ENCODE data around the gene ETS1.

Gene ETS1

DNA sequence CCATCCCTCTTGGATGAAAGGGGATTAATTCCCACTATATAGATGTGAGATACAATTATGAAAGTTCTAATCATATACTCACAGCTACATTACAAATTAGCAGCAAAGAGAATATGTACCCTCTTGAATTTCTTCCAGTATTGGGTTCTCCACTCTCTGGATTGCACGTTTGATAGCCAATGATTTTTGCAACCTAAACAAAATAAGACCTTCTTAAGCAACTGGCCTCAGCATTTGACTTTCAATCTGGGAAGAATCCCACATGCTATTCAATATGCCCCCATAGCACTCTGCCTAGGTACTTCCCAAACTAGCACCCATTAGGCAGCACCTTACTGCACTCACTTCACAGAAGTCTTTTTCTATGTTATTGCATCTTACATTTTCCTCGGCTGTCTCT lies 55.8 kb downstream of the ETS1 start:
- H3K27me3 ChIP-seq (replicated peaks; ENCODE audit: control insufficient read depth, insufficient read depth, low read length), result no peaks in the 10 kb centered on the region

DNA sequence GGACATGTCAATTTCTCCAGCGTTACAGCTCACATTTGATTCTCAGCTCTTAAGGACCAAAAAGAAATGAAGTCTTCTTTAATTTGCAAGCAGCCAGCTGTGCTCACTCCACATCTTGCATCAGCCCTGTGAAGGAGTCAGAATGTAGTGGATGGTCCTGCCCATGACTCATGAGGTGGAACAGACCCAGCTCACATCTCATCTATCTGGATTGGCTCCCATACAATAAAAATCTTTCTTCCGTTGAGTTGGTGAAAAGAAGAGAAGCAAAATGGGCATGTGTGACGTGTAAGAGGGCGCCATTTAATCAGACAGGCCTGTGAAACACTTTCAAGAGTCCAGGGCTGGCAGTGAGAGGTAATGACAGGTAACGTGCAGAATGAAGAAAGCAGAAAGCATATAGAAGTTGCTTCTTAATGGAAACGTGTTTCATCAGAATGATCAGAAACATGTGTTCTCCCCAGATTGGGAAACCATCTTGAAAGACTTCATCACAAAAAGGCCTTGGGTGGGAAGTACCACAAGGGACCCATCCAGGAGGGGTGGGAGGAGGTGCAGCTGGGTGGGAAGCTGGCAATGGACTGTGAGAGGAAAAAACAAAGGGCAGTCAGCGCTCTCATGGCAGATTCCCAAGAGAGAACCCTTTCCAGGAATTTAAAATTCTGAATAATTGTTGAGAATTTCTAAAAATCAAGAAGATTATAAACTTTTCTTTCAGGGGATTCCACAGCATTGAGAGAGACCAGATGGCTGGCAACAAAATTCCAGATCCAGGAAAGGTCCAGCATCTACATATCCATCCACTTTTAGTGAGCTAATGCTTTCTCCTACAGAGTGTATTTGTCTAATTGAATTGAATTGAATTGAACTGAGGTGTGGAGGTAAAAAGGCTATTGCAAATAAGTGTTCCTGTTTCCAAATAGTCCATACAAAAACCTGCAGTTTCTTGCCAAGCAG lies 57.0 kb downstream of the ETS1 start:
- Histone ChIP-seq H3K4me3 (ENCODE audit: low read length) (peak overlapping the region; percentile 12), H3K9me3 (ENCODE audit: control insufficient read depth, low read length) (no peaks in the 10 kb centered on the region), H3K36me3 (ENCODE audit: control insufficient read depth, insufficient read depth, low read length, severe bottlenecking) (no peaks in the 10 kb centered on the region), H3K27me3 (replicated peaks; ENCODE audit: control insufficient read depth, insufficient read depth, low read length) (no peaks in the 10 kb centered on the region), H3K9ac (ENCODE audit: low read length) (peak overlapping the region; percentile 2), H3K4me1 (ENCODE audit: control insufficient read depth, insufficient read depth, low read length) (peaks cover 22% of the 10 kb centered on the region)
- DNase-seq (ENCODE audit: low read depth), result peak; percentile 92

More for the DNA sequence above, 55.8 kb downstream of the ETS1 start:
- Histone ChIP-seq H3K4me1 (ENCODE audit: control insufficient read depth, insufficient read depth, low read length) (peaks cover 23% of the 10 kb centered on the region), H3K4me3 (ENCODE audit: low read length) (no peak overlapping the region), H3K36me3 (ENCODE audit: control insufficient read depth, insufficient read depth, low read length, severe bottlenecking) (no peaks in the 10 kb centered on the region), H3K9ac (ENCODE audit: low read length) (no peak overlapping the region), H3K9me3 (ENCODE audit: control insufficient read depth, low read length) (no peaks in the 10 kb centered on the region)
- no peak for DNase-seq (ENCODE audit: low read depth)

DNA sequence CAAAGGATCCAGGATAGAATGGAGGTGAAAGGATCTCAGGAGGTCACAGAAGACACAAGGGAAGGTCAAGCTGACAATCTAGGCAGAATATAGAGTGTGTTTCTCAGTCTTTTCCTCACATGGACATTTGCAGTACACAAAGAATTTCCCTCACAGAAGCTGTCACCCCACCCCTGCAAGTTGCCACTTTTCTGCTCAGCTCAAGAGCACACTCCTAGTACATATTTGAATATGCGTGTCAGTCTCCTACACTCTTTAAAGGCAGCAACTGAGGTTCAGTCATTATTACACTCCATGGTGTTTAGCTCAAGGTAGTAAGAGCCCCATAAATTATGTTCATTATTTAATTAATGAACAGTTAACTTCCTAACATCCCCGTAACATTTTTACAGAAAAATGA lies 59.1 kb downstream of the ETS1 start:
- H3K4me1 ChIP-seq (ENCODE audit: control insufficient read depth, insufficient read depth, low read length), result peaks cover 43% of the 10 kb centered on the region
- H3K36me3 ChIP-seq (ENCODE audit: control insufficient read depth, insufficient read depth, low read length, severe bottlenecking), result no peaks in the 10 kb centered on the region
- H3K27me3 ChIP-seq (replicated peaks; ENCODE audit: control insufficient read depth, insufficient read depth, low read length), result no peaks in the 10 kb centered on the region
- H3K9me3 ChIP-seq (ENCODE audit: control insufficient read depth, low read length), result no peaks in the 10 kb centered on the region
- no peak for DNase-seq (ENCODE audit: low read depth)
- H3K9ac ChIP-seq (ENCODE audit: low read length), result no peak overlapping the region
- H3K4me3 ChIP-seq (ENCODE audit: low read length), result no peak overlapping the region

DNA sequence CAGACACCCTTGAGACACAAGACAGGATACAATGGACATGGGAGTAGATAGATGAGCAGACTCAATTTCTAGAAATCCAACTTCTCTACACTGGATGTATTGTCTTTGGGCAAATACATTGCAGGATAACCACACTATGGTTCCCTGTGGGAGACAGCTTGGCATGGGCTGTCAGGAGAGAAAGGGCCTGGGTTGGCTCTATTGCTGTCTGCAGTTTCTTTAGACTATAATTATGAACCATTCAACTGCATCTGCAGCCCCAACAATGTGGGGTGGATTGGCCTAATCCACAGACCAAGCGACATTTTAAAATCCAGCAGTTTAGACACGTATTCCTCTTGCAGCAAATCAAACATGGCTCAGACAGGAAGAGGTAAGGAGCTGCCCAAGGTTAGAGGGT lies 60.3 kb downstream of the ETS1 start:
- Histone ChIP-seq H3K36me3 (ENCODE audit: control insufficient read depth, insufficient read depth, low read length, severe bottlenecking) (no peaks in the 10 kb centered on the region), H3K4me1 (ENCODE audit: control insufficient read depth, insufficient read depth, low read length) (peaks cover 51% of the 10 kb centered on the region), H3K9ac (ENCODE audit: low read length) (no peak overlapping the region), H3K4me3 (ENCODE audit: low read length) (no peak overlapping the region), H3K27me3 (replicated peaks; ENCODE audit: control insufficient read depth, insufficient read depth, low read length) (no peaks in the 10 kb centered on the region), H3K9me3 (ENCODE audit: control insufficient read depth, low read length) (no peaks in the 10 kb centered on the region)
- DNase-seq (ENCODE audit: low read depth), result no peak

DNA sequence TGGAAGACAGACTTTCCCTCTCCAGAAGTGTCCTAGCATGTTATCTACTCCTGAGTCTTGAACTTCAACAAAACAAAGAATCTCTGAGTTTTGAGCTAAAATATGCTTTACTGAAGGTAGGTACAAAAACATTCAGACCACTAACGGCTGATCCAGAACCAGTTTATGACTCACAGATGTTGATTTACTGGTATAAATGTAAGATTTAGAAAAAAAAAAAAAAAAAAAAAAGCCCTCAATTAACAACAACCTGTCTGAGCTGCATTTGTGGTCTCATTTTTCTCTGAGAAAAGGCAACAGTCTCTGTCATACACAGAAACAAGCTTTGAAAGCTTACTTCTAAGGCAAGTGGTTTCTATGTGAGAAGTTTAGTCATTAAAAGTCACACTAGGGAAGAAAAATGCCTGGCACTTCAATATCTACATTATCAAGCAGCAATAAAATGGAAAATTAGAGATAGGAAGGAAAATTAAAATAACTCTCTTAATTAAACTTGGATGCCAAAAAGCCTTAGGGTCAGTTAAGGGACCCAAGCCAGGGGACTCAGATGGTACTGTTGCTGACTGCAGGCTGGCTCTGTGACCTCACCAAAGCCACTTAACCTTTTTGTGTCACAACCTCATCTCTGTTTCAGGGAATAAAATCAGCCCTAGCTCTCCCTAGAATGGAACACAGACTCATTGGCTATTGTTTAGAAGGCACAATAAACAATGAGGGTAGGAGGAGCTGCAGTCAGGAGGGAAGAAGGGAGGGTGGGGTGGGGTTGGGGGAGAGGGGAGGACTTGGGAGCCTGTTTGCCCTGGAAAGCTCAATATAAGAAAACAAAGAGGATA lies 61.7 kb downstream of the ETS1 start:
- no peaks in the 10 kb centered on the region for H3K9me3 ChIP-seq (ENCODE audit: control insufficient read depth, low read length)
- peaks cover 45% of the 10 kb centered on the region for H3K4me1 ChIP-seq (ENCODE audit: control insufficient read depth, insufficient read depth, low read length)
- H3K27me3 ChIP-seq (replicated peaks; ENCODE audit: control insufficient read depth, insufficient read depth, low read length), result no peaks in the 10 kb centered on the region
- DNase-seq (ENCODE audit: low read depth), result no peak
- H3K4me3 ChIP-seq (ENCODE audit: low read length), result no peak overlapping the region
- H3K36me3 ChIP-seq (ENCODE audit: control insufficient read depth, insufficient read depth, low read length, severe bottlenecking), result no peaks in the 10 kb centered on the region
- H3K9ac ChIP-seq (ENCODE audit: low read length), result no peak overlapping the region

DNA sequence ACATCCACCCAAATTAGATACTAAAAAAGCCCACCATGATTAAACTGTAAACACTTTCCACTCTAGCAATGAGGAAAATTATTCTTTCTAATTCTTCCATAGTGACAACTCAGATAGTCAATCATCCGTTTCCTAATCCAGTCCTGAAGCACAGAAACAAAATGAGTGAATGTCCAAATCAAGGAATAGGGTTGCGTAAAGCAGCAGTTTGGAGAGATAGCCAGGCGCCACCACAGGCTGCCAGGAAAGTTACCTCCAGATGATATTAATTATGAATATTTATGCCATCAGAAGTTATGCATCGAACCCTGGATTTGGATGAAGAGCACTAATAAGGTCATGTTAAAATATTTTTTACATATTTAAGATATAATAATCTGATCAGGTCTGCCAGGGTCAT lies 63.2 kb downstream of the ETS1 start:
- peaks cover 36% of the 10 kb centered on the region for H3K4me1 ChIP-seq (ENCODE audit: control insufficient read depth, insufficient read depth, low read length)
- H3K36me3 ChIP-seq (ENCODE audit: control insufficient read depth, insufficient read depth, low read length, severe bottlenecking), result no peaks in the 10 kb centered on the region
- no peaks in the 10 kb centered on the region for H3K9me3 ChIP-seq (ENCODE audit: control insufficient read depth, low read length)
- H3K9ac ChIP-seq (ENCODE audit: low read length), result peak overlapping the region; percentile 82
- H3K27me3 ChIP-seq (replicated peaks; ENCODE audit: control insufficient read depth, insufficient read depth, low read length), result no peaks in the 10 kb centered on the region
- no peak for DNase-seq (ENCODE audit: low read depth)
- H3K4me3 ChIP-seq (ENCODE audit: low read length), result no peak overlapping the region

DNA sequence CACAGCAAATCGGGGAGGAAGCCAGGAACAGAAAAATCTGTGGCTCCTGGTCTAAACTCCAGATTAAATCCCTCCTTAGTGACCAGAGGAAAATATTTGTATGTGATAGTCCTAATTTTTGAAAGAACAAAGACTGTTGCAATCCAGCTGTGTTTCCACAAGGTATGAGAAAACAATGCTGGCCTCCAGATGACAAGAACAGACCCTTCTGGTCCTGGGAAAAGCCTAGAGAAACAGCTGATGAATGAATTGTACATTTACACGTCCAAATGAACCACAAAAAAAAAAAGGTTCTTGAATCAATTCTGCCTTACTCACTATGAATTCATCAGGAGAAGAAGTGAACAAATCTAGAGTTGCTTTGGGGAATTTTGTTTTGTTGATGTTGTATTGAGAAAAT lies 63.7 kb downstream of the ETS1 start:
- peak; percentile 65 for DNase-seq (ENCODE audit: low read depth)
- no peaks in the 10 kb centered on the region for H3K27me3 ChIP-seq (replicated peaks; ENCODE audit: control insufficient read depth, insufficient read depth, low read length)
- peaks cover 41% of the 10 kb centered on the region for H3K4me1 ChIP-seq (ENCODE audit: control insufficient read depth, insufficient read depth, low read length)

DNA sequence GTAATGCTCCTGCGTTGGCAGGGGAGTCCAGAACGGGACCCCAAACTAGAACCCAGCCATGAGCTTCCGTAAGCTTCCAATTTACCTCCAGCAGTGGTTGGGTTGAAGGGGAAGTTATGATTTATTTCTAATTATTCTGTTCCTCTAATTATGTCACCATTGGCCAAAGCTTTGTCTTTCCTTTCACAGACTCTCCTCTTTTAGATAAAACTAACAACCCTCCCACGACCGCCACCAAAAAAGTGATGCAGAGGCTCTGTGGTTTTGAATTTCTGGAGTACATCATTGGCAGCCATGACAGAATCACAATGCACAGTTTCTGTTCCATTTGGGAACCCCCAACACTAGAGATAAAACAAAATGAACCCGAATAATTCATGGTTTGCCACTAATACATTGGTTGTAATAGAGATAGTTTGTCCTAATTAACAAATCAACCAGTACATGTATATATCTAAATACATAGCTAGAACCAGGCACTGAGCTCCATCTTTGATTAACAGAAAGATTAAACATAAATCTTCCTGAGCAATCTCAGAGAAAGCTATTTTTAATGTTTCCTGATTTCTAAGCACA lies 64.3 kb downstream of the ETS1 start:
- Histone ChIP-seq H3K4me3 (ENCODE audit: low read length) (peak overlapping the region; percentile 75), H3K9ac (ENCODE audit: low read length) (peak overlapping the region; percentile 82), H3K36me3 (ENCODE audit: control insufficient read depth, insufficient read depth, low read length, severe bottlenecking) (no peaks in the 10 kb centered on the region), H3K9me3 (ENCODE audit: control insufficient read depth, low read length) (no peaks in the 10 kb centered on the region), H3K4me1 (ENCODE audit: control insufficient read depth, insufficient read depth, low read length) (peaks cover 48% of the 10 kb centered on the region), H3K27me3 (replicated peaks; ENCODE audit: control insufficient read depth, insufficient read depth, low read length) (no peaks in the 10 kb centered on the region)
- DNase-seq (ENCODE audit: low read depth), result no peak

More for the DNA sequence above, 63.7 kb downstream of the ETS1 start:
- Histone ChIP-seq H3K36me3 (ENCODE audit: control insufficient read depth, insufficient read depth, low read length, severe bottlenecking) (no peaks in the 10 kb centered on the region), H3K4me3 (ENCODE audit: low read length) (peak overlapping the region; percentile 75), H3K9ac (ENCODE audit: low read length) (peak overlapping the region; percentile 82), H3K9me3 (ENCODE audit: control insufficient read depth, low read length) (no peaks in the 10 kb centered on the region)

DNA sequence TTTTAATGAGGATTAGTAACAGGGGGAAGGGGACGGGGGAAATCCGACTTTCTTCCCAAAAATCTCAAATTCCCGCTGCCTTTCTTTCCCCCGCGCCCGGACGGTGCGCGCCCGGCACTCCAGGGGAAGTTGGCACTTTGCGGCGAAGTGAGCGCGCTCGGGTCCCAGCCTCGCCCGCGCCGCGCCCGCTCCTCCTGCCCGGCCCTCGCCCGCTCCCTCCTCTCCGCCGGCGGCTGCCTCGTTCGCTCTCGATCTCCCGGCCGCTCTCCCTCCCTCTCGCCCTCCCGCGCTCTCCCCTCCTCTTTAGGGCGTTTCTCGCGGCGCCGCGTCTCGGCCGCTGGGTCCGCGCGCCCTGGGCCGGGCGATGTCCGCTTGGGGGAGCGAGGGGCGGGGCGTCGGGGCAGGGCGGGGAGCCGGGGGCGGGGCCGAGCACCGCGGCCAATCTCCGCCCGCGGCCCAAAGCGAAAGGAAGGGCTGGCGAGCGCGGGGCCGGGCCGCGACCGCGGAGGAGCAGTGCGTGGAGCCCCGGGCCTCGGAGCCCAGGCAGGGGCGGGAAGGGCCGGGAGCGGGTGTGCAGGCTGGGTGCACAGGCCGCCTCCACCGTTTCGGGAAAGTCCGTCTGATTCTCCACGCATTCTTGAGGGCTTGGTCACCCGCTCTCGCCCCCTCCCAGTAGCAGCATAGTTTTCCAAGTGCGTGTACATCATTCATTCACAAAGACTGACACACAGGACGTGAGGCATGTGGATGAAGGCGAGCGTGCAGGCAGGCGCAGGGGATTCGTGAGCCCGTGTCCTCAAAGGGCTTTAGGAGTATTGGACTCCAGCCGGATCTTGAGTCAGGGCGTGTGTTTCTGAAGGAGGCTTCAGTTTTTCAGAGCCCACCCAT lies 65.1 kb downstream of the ETS1 start:
- Histone ChIP-seq H3K27me3 (replicated peaks; ENCODE audit: control insufficient read depth, insufficient read depth, low read length) (no peaks in the 10 kb centered on the region), H3K4me1 (ENCODE audit: control insufficient read depth, insufficient read depth, low read length) (peaks cover 55% of the 10 kb centered on the region), H3K9me3 (ENCODE audit: control insufficient read depth, low read length) (no peaks in the 10 kb centered on the region), H3K9ac (ENCODE audit: low read length) (peak overlapping the region; percentile 99), H3K36me3 (ENCODE audit: control insufficient read depth, insufficient read depth, low read length, severe bottlenecking) (no peaks in the 10 kb centered on the region), H3K4me3 (ENCODE audit: low read length) (peak overlapping the region; percentile 89)
- DNase-seq (ENCODE audit: low read depth), result peak; percentile 98

DNA sequence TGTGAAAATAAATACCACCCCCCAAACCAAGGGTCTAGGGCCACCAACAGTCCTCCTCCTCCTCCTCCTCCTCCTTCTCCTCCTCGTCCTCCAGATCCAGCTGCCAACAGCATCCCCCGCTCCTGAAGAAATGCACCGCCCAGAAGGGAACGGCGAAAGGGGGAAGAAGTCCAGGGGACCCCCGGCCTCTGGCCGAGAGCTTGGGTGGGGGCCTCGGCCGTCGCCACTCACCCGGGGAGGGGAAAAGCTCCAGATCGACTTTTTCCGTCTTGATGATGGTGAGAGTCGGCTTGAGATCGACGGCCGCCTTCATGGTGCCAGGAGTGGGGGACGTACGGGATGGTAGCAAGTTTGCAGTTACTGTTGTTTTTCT lies 65.7 kb downstream of the ETS1 start:
- peaks cover 61% of the 10 kb centered on the region for H3K4me1 ChIP-seq (ENCODE audit: control insufficient read depth, insufficient read depth, low read length)
- no peaks in the 10 kb centered on the region for H3K36me3 ChIP-seq (ENCODE audit: control insufficient read depth, insufficient read depth, low read length, severe bottlenecking)
- H3K9ac ChIP-seq (ENCODE audit: low read length), result peak overlapping the region; percentile 99
- no peaks in the 10 kb centered on the region for H3K9me3 ChIP-seq (ENCODE audit: control insufficient read depth, low read length)
- no peaks in the 10 kb centered on the region for H3K27me3 ChIP-seq (replicated peaks; ENCODE audit: control insufficient read depth, insufficient read depth, low read length)
- DNase-seq (ENCODE audit: low read depth), result peak; percentile 54
- peak overlapping the region; percentile 89 for H3K4me3 ChIP-seq (ENCODE audit: low read length)
